Breast epithelium (tissue), 3 donors: Measurements from ENCODE around the gene RITA1.

Source experiments
- CTCF ChIP-seq, 3 donors: fragments of 450-650 bp; IDR thresholded peaks; one replicate each; pipeline ENCODE4 v1.5.1; 2016 to 2017; ENCODE audit warnings: antibody characterized with exemption in 3 of 3, mild to moderate bottlenecking in 3 of 3, moderate library complexity in 3 of 3
- POLR2A ChIP-seq: fragments of 450-650 bp; IDR thresholded peaks from one replicate; pipeline ENCODE4 v1.6.1; 2016; ENCODE audit warnings: antibody characterized with exemption, mild to moderate bottlenecking, moderate library complexity

DNA sequence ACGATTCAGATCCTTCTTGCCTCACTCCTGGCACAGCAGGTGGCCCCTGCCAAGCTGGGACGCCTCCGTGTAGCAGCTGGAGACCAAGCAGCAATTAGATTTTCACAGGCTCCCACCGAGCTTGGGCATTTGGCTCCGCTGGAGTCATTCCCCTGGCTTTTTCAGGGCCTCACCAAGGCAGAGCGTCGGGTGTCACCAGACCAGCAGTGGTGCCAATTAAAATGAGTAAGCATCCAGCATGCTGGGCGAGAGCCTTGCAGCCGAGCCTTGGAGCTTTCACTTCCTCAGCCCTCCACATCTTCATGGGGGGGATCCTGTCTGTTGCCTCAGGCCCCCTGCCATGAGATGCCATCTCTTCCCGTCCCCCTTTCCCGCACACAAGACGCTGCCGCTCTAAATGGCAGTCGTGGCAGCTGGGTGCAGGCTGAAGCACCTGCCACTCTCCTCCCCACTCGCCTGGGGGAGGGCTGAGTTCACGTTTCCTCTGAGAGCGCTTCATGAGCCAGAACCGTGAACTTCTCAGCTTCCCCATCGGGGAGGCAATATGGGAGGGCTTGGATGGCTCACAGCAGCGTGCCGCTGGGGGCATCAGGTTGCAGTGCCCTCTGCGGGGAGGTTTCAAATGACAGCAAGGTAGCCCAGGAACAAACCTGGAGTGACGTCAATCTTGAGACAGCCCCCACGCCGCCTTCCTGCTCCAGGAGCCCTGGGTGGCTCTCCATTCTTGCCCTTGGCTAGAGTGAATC, 47.5 kb downstream of the RITA1 start:
- TF ChIP-seq CTCF (IDR thresholded peaks at IDR 0.05), result no peak
- no peak for TF ChIP-seq POLR2A
